HG02981 (cell line): ENCODE measurements around the gene POLA2.
"Not testable (repeated sequence)": the region's sequence is repeated elsewhere in the genome, so short reads cannot be mapped to it uniquely, and the experiment has no call there.

Source experiments
- ATAC-seq: cut with Tn5 transposase; IDR thresholded peaks from one replicate; pipeline ENCODE4 v1.9.1; 2021; ENCODE audit warnings: mild to moderate bottlenecking, moderate library complexity; ENCODE audit not compliant: unreplicated experiment

POLA2 gene, protein sequence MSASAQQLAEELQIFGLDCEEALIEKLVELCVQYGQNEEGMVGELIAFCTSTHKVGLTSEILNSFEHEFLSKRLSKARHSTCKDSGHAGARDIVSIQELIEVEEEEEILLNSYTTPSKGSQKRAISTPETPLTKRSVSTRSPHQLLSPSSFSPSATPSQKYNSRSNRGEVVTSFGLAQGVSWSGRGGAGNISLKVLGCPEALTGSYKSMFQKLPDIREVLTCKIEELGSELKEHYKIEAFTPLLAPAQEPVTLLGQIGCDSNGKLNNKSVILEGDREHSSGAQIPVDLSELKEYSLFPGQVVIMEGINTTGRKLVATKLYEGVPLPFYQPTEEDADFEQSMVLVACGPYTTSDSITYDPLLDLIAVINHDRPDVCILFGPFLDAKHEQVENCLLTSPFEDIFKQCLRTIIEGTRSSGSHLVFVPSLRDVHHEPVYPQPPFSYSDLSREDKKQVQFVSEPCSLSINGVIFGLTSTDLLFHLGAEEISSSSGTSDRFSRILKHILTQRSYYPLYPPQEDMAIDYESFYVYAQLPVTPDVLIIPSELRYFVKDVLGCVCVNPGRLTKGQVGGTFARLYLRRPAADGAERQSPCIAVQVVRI

DNA sequence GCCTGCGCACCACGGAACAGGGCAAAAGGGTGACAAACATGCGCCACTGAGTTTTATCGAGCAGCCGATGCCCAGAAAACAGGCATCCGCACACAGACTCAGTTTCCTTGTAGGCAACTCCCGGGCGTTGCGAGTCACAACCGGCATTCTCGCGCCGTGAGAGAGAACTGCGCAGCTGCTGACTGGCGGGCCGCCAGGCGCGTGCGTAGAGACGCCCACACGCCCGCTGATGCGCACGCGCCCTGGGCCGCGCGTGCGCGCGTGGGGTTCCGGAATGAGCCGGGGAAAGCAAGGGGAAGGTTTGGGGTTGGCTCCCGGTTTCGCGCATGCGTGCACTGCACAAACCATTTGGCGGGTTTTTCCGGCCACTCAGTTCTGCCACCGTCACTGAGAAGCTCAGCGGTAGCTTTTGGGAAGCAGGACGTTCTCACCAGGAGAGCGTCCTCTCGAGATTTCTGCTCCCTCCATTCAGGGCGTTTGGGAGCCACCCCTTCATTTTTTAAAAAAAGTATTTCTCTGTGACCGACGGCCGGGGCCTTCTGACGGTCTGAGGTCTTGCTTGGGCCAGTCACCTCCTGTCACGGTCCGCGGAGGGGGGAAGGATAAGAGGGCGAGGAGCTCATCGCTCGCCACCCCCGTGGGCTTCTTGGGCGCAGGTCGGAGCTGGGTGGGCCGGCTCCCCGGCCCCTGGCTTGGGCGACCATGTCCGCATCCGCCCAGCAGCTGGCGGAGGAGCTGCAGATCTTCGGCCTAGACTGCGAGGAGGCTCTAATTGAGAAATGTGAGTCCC lies at the start of gene POLA2:
Gene POLA2 (plus strand): TSS at position 372 of the 790 bp plus-strand sequence. CDS start 331 bp downstream, at position 703.
- ATAC-seq: peak; percentile 75

DNA sequence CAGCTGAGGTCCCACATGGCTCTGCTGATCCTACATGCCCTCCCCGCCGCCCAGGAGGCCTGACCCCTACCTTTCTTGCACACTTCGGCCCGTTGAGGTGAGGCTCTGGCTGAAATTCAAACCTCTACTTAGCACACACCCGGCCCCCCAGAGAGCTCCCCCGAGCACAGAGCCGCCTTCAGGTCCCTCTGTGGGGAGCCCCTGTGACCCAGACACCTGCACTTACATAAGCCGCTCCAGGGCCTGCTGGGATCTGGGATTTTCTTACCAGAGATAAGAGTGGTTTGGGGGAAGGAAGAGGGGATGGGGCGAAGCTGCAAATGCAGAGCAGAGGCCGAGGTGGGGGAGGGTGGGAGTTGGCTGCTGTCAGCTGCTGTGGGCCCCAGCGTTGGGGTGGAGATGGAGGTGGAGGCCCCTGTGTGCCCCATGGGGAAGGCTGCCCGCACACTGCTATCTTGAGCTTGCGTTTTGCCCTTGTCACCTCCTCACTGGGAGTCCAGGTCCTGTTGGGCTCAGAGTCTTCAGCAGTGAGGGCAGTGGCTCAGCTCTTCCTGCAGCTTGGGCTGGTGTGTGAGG lies 49.4 kb upstream of the POLA2 start:
- ATAC-seq: no peak

DNA sequence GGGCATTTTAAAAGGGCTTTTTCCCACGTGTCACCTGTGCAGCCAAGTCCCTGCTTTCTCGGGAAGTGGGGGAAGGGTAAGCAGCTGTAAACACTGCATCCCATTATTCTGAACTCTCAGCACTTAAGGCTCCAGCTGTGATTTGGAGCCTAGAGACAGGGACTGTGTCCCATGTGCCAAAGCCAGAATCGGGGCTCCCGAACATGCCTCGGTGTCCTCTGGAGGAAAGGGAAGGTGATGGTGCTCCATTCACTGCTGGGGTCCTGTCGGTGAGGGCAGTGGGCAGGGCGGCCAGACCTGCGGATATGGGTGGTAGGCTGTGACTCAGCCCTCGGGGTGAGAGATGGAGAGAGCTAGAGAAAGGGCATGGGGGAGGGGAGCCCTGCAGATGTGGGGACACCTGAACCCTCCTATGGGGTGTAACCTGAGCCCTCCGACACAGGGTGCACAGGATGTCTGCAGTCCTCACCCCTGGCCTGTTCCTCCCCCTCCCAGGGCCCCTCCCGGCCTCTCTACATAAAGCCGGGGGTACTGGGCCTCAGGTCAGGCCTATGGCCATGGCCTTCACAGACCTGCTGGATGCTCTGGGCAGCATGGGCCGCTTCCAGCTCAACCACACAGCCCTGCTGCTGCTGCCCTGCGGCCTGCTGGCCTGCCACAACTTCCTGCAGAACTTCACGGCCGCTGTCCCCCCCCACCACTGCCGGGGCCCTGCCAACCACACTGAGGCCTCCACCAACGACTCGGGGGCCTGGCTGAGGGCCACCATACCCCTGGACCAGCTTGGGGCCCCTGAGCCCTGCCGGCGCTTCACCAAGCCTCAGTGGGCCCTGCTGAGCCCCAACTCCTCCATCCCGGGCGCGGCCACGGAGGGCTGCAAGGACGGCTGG lies 48.2 kb upstream of the POLA2 start:
- ATAC-seq: no peak

DNA sequence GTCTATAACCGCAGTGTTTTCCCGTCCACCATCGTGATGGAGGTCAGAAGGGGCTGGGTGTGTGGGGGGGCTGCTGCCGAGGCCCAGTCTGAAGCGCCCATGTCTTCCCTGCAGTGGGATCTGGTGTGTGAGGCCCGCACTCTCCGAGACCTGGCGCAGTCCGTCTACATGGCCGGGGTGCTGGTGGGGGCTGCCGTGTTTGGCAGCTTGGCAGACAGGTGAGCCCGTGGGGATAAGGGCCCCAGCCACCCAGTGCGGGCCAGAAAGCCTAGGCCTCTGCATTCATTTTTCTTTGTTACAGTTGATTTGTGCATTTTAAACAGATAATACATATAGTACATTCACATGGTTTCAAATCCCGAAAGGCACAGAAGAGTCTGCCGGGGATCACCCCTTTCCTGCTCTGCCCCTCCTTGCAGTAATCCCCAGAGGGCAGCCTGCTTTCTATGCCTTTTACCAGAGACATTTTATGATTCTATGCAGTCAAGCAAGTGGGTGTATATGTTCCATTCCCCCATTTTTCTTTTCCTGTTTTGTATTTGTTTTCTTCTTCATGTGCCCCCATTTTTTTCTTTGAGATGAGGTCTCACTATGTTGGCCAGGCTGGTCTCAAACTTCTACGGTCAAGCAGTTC lies 47.4 kb upstream of the POLA2 start:
- ATAC-seq: no peak

DNA sequence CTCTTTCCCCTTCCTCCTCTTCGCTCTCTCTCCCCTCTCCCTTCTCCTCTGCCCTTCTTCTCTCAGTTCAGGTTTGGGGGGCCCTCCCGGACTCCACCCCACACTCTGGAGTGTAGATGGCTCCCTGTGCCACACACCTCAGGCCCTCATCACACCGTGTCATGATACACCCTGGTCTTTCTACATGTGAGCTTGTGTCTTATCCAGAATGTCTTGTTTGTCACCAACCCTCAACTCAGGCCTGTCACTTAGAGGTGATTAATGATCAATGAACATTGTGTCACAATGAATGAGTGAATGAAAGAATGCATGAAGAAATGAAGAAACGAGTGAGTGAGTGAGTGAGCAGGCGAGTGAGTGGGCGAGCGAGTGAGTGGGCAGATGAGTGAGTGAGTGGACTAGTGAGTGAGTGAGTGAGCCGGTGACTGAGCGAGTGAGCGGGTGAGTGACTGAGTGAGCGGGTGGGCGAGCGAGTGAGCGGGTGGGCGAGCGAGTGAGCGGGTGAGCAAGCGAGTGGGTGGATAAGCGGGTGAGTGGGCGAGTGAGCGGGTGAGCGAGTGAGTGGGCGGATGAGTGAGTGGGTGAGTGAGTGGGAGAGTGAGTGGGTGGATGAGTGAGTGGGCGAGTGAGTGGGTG lies 46.2 kb upstream of the POLA2 start:
- no peak for ATAC-seq

DNA sequence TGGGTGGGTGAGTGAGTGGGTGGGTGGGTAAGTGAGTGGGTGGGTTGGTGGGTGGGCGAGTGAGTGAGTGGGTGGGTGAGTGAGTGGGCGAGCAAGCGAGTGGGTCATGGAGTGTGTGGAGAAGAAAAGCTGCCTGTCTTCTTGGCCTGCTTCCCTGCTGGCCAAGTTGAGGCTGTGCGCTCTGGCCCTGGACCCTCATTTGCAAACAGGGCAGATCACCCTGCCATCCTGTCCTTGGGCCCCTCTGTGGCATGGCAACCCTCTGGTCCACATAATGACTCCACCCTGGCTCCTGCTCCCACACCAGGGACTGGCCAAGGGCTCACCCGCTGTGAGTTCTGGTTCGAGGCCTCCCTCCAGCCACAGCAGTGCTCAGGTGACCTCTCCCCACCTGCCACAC lies 44.9 kb upstream of the POLA2 start:
- no peak for ATAC-seq

DNA sequence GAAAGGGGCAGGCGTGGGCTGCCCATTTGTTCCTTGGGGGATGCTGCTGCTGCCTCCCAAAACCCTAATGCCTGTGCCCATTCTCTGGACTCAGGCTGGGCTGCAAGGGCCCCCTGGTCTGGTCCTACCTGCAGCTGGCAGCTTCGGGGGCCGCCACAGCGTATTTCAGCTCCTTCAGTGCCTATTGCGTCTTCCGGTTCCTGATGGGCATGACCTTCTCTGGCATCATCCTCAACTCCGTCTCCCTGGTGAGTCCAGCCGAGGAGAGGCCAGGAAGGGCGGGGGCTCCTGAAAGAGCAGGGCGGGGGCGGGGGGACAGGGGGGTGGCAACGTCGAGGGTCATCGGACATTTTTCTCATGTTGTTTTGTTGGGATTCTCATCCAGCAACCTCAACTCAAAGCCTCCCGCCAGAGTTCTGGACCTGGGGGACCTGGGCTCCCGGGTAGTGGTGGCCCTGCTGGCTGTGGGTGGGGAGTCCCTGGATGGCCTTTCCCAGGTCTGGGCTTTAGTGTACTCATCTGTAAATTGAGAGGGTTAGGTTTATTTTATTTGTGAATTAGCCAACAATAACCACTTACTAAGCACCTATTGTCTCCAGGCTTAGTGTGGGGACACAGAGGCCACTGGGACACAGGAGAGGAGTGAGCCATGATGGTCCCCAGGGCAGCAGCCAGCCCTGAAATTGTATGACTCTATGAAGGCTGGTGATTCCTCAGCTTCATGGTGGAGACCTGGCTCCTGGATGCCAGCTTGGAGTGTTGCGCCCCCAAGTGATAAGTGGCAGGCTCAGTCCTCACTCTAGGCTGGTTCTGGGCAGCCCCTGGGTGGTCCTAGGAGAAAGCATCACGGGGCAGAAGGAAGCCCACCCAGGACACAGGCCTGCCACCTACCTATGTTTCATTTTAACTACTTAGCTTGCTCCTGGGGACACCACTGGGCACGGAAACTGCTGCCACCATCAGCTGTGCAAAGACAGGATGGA lies 44.0 kb upstream of the POLA2 start:
- ATAC-seq: no peak

DNA sequence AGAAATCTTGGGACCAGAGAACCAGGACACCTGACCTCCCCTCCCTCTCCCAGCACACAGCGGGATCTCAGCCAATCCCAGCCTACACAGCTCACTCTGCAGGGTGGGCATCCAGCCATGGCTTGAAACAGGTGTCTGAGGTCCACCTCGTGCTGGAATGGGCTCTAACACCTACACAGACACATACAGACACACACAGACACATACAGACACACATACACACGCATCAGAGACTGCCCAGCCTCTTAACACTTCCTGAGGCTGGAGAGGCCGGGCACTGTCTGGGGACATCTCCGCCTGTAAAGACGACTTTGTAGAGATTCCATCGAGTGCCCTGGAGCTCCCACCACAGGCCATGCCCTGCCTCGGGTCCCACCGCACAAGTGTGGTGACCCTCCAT lies 43.3 kb upstream of the POLA2 start:
- ATAC-seq: no peak

DNA sequence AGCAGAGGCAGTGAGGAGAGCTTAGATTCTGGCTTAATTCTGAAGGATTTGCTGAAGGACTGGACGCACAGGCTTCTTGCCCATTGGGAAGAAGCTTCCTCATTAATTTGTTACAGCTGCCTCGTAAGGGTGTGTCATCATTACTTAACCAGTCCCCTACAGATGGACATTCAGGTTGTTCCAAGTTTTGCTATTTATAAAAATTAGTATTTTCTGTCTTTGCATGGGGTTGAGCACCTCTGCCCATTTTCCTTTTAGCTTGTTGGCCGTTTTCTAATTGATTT lies 41.9 kb upstream of the POLA2 start:
- no peak for ATAC-seq

DNA sequence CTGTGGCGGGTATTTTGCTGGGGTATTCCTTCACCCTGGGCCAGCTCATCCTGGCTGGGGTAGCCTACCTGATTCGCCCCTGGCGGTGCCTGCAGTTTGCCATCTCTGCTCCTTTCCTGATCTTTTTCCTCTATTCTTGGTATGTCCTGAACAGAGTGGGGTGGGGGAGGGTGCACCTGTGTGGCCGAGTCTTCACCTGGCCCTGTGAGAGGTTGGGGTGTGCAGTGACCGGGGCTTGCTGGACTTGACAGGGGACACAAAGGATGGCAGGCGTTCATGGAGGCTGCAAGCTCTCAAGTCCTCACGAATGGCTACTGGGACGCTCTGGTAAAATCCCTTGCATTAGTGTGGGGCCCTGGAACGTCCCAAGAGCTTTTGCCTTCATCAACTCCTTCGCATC lies 40.7 kb upstream of the POLA2 start:
- ATAC-seq: no peak

DNA sequence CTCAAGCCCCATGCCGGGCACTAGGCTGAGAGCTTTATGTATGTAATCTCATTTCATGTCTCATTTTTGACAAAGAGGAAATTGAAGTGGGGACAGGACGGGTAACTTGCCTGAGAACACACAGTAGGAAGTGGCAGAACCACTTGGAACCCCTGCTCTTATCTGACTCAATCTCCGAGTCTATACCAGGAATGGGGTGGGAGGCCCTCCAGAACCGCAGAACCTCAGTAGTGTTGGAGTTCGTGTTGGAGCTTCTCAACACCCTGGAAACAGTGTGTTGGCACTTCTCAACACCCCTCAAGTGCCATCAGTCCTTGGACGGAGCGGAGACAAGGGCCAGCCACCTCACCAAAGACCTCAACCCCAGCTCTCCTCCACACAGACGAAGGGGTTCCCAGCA lies 38.8 kb upstream of the POLA2 start:
- no peak for ATAC-seq

DNA sequence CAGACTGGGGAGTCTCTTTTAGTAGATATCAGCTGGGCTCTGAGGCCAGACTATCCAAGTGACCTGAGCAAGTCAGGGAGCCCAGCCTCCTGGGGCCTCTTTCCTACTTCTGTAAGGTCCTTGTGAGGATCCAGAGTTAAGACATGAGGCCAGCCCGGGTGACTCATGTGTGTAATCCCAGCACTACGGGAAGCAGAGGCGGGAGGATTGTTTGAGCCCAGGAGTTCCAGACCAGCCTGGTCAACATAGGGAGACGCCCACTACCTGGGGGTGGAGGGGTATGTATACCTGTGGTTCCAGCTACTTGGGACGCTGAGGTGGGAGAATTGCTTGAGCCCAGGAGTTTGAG lies 36.9 kb upstream of the POLA2 start:
- no peak for ATAC-seq

DNA sequence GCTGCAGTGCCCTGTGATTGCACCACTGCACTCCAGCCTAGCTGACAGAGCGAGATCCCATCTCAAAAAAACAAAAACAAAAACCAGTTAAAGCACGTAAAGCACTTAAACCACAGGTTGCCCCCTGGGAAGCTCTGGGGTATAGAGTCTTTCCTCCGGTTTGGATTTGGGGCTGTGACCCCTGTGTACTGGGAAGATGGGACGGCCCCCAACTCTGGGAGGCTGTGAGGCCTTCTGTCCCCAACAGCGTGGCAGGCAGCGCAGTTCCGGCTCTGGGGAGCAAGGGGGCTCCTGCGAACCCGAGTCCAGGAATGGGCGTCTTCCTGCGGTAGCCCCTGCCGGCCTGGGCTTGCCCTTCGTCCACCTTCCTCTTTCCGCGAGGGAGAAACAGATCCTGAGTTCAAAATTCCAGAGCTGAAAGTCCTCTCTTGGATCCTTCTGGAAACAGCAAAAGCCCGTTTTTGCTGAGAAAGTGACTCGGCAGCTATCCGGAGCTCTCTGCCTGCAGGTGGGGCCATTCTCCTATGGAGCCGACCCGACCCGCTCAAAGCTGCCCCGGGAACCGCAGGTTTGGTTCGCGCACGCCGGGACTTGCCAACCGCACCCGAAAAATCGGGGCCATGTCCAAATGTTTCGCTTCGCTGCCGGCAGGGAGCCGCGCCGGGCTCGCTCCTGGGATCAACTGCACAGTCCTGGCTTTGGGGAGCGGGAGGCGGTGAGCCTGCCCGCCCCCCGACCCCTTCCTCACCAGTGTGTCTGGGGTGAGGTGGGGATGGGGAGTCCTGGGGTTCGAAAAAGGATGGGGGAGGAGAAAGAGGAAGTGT lies 36.3 kb upstream of the POLA2 start:
- no peak for ATAC-seq

DNA sequence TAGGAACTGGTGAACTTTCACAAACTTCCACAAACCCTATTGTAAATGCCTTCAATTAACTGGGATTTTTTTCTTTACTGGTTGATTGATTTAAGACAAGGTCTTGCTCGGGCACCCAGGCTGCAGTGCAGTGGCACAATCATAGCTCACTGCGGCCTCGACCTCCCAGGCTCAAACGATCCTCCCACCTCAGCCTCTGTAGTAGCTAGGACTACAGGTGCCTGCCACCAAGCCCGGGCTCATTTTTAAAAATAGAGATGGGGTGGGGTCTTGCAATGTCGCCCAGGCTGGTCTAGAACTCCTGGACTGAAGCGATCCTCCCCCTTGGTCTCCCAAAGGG lies 35.7 kb upstream of the POLA2 start:
- ATAC-seq: no peak

DNA sequence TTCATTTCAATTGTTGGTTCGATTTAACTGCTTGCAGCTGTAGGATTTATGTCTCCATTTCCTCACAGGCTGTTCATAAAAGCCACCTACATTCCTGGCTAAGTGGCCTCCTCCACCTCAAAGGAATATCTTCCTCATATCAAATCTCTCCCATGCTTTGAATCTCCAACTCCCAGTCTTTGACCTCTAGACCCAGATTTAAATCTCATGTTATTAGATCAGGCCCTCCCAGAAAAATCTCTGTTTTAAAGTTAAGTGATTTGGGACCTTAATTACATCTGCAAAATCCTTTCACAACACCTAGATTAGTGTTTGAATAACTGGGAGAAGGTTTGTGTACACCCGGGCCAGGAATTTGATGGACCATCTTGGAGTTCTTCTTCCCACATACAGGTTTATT lies 33.9 kb upstream of the POLA2 start:
- ATAC-seq: no peak

DNA sequence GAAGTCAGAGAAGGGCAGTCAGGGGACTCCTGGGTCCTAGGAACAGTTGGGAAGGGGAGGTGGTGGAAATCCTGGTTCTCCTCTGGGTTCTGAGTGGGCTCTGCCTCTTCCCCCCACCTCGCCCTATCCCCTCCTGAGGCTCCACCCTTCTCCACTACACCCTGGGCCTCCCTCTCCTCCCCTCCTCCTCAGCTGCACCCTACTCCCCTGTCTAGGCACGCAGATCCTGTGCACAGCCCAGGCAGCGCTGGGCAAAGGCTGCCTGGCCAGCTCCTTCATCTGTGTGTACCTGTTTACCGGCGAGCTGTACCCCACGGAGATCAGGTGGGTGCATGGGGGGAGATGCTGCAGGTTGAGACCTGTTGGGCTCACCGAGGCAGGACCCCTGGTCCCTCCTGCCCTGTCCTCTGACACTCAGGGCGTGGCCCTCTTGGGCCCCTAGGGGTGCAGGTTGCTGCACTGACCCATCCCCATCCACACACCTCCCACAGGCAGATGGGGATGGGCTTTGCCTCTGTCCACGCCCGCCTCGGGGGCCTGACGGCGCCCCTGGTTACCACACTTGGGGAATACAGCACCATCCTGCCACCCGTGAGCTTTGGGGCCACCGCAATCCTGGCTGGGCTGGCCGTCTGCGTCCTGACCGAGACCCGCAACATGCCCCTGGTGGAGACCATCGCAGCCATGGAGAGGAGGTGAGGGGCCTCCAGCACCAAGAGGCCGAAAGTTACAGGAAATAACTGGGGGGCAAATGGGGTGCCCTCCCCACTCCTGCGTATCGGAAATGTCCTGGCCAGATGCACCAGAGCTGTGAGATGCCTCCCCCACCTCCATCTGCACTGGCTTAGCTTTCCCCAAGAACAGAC lies 25.3 kb upstream of the POLA2 start:
- no peak for ATAC-seq

DNA sequence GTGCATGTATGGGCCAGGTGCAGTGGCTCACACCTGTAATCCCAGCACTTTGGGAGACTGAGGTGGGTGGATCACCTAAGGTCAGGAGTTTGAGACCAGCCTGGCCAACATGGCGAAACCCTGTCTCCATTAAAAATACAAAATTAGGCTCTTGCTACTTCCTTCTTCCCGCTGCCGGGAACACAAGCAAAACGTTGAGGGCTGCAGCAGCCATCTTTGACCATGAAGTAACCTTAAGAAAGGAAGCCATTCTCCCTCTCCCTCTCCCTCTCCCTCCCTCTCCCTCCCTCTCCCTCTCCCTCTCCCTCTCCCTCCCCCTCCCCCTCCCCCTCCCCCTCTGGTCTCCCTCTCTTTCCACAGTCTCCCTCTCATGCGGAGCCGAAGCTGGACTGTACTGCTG lies 23.5 kb upstream of the POLA2 start:
- not testable (repeated sequence) for ATAC-seq
